HAP-1 (cell line): ENCODE data around the gene CDC37L1.

ENCODE experiments used
- DNase-seq, 2 experiments: peaks; one replicate each; pipeline ENCODE4 v3.0.0-alpha.2; 2016 to 2020; ENCODE audit warnings: low spot score in 2 of 2
- H3K27me3 ChIP-seq: fragments of 250-450 bp; sonication (Bioruptor Pico); 2 replicates; pipeline ENCODE4 v1.5.1; 2020; ENCODE audit warnings: low read depth, mild to moderate bottlenecking, moderate library complexity
- H3K36me3 ChIP-seq: fragments of 250-450 bp; sonication (Bioruptor Pico); replicated peaks from 2 replicates; pipeline ENCODE4 v1.5.1; 2020; ENCODE audit warnings: mild to moderate bottlenecking
- H3K4me1 ChIP-seq: fragments of 250-450 bp; sonication (Bioruptor Pico); 2 replicates; pipeline ENCODE4 v1.5.1; 2020; ENCODE audit warnings: mild to moderate bottlenecking
- H3K4me3 ChIP-seq: fragments of 250-450 bp; sonication (Bioruptor Pico); 2 replicates; pipeline ENCODE4 v1.5.1; 2020; ENCODE audit warnings: mild to moderate bottlenecking, moderate library complexity
- H3K9me3 ChIP-seq: fragments of 250-450 bp; sonication (Bioruptor Pico); 2 replicates; pipeline ENCODE4 v1.5.1; 2020; ENCODE audit warnings: mild to moderate bottlenecking, moderate library complexity
- in situ Hi-C: fragments of 300-500 bp; cut with MboI; formaldehyde crosslinking; loops from 3 replicates; pipeline ENCODE4 v1.14.3; 2020; ENCODE audit warnings: low sequenced_read_pairs, inconsistent platforms, mixed read lengths

Gene CDC37L1

DNA sequence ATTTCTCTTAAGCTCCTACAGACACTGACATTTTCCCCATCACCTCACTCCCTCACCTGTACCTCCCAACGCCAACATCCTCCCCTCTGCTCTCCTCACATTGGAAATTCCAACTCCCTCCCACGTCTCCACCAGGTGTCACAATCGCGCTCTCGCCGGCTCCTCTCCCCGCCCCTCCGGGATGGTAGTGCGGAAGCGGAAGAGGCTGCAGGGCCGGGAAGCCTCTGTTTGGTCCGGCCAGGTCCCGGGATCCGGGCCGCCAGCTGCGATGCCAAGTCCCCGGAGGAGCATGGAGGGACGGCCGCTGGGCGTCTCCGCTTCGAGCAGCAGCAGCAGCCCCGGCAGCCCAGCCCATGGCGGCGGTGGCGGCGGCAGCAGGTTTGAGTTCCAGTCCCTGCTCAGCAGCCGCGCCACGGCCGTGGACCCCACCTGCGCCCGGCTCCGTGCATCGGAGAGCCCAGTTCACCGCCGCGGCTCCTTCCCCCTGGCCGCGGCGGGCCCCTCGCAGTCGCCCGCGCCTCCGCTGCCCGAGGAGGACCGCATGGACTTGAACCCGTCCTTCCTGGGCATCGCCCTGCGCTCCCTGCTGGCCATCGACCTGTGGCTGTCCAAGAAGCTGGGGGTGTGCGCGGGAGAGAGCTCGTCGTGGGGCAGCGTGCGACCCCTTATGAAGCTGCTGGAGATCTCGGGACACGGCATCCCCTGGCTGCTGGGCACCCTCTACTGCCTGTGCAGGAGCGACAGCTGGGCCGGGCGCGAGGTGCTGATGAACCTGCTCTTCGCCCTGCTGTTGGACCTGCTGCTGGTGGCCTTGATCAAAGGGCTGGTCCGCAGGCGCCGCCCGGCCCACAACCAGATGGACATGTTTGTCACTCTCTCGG lies 17.0 kb upstream of the CDC37L1 start, which contains the start of gene PLPP6:
PLPP6 (plus strand) TSS at position 187 of the 881 bp plus-strand sequence; CDS start at position 269, 82 bp downstream.
- Histone ChIP-seq H3K36me3 (no peaks in the 10 kb centered on the region), H3K4me1 (peaks cover 30% of the 10 kb centered on the region), H3K9me3 (no peaks in the 10 kb centered on the region), H3K4me3 (peak within 1 kb of the TSS; percentile 58), H3K27me3 (no peaks in the 10 kb centered on the region)
- in situ Hi-C loops = no loop called here
- peak; percentile 87 to 92 for DNase-seq

DNA sequence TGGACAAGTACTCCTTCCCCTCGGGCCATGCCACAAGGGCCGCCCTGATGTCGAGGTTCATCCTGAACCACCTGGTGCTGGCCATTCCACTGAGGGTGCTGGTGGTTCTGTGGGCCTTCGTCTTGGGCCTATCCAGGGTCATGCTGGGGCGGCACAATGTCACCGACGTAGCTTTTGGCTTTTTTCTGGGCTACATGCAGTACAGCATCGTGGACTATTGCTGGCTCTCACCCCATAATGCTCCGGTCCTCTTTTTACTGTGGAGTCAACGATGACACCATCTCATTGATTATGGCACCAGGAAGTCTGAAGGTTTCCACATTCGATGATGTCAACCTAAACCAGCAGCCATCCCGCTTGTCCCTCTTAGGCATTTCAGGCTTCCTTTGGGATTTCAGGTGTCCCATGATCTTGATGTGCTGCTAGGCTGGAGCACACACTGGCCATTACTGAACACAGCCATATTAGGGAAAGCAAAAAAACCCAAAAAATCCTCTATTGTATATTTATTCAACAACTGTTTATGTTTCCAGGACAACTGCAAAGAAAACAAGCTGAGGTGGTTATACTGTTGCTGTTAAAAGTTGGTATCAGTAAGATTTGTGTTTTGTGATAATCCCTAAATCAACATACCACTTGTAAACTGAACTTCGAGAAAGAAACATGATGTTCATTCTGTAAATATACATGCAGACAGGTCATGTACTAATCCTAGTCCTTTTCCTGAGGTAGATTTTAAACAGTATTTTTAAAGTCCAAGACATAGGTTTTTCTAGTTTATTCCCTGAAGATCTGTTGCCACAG lies 16.2 kb upstream of the CDC37L1 start:
- Histone ChIP-seq H3K36me3 (no peaks in the 10 kb centered on the region), H3K4me1 (peaks cover 30% of the 10 kb centered on the region), H3K27me3 (no peaks in the 10 kb centered on the region), H3K9me3 (no peaks in the 10 kb centered on the region), H3K4me3 (peak overlapping the region; percentile 58)
- in situ Hi-C loops = no loop called here
- DNase-seq = no peak

DNA sequence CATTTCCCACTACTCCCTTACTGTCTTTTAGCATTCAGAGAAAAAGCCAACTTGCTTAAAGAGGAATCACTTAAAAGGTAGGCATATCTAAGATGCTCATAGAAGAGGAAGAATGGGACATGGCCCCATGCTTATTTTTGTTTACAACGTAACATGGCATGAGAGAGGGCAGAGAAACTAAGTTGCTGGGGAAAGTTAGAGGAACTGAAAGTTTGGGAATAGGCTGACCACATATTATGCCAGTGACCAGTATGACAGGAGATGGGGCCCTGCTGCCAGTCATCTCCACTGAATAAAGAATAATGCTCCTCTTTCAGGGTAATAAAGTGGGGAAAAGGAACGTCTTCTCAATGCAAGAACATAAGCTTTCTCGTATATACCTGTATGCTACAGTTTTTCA lies 15.4 kb upstream of the CDC37L1 start:
- in situ Hi-C loops = no loop called here
- H3K9me3 ChIP-seq = no peaks in the 10 kb centered on the region
- H3K4me1 ChIP-seq = peaks cover 30% of the 10 kb centered on the region
- H3K36me3 ChIP-seq = no peaks in the 10 kb centered on the region
- no peak for DNase-seq
- peak overlapping the region; percentile 58 for H3K4me3 ChIP-seq
- no peaks in the 10 kb centered on the region for H3K27me3 ChIP-seq

DNA sequence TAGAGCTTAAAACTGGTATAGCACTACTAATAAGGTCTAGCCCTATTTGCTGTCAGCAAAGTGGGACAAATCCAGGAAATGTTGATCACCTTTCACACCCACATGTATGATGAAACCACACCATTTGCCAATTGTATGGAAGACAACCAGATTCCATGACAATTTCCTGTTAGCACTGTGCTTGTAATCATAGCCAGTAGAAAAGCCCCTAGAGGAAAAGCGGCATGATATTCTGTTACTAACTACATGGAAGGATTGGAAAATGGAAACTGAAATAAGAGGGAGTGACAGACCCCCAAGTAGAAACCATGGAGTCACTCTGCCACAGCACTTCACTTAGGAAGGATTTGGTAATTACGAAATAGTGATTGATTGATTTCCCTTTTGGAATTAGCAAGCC lies 14.0 kb upstream of the CDC37L1 start:
- in situ Hi-C loops = no loop called here
- Histone ChIP-seq H3K4me1 (peaks cover 31% of the 10 kb centered on the region), H3K27me3 (no peaks in the 10 kb centered on the region), H3K36me3 (no peaks in the 10 kb centered on the region), H3K9me3 (no peaks in the 10 kb centered on the region), H3K4me3 (no peak overlapping the region)
- no peak for DNase-seq

DNA sequence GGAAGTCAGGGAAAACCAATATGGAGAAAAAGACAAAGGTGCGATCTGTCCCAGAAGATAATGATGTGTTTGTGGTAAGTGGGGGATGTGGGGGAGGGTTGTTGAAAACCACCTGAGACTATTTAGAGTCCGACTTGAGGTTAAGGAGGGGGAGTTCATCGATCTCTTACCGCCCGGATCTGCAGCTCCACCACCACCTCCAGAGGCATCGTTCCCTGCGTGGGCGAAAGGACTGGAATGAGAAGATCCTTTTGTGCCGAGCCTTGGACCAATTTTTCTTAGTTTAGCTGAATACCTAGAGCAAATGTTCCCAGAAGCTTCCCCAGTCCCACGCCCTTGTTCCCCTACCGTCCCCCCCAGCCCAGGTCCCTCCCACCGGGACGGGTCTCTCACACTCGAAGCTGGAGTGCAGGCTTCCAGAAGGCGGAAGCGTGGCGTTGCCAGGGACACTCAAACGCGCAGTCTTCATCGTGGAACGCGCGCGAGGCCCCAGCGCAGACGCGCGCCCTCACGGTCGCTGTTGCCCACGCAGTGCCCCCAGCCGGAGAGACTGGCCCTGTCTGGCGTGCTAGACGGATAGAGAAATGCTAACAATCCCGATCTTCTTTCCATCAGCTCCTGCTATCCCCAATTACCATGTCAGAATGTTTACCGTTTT lies 13.2 kb upstream of the CDC37L1 start, which contains the start of gene SPATA6L:
SPATA6L (minus strand) TSS at position 439 of the 658 bp plus-strand sequence; CDS start at position 209, 230 bp downstream.
- in situ Hi-C loops = no loop called here
- H3K4me3 ChIP-seq = peak within 1 kb of the TSS; percentile 13
- no peaks in the 10 kb centered on the region for H3K27me3 ChIP-seq
- peak in 1 of 2 experiments; percentile 43 for DNase-seq
- H3K9me3 ChIP-seq = no peaks in the 10 kb centered on the region
- H3K36me3 ChIP-seq = no peaks in the 10 kb centered on the region
- peaks cover 38% of the 10 kb centered on the region for H3K4me1 ChIP-seq

DNA sequence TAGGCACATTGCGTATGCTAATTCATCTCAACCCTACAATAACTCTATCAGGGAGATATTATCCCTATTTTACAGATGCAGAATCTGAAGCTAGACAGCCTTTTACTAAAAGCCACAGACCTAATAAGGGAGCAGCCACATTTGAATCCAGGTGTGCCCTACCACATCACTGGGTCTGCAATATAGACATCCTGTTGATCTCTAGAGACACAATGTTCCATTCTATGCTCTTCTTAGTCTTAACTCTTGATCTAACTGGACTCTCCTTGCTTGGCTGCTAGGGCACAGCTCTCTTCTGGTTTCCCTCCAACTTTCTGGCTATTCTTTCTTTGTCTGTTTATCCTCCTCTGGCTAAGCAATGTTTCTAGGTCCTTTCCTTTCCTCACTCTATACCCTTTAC lies 11.7 kb upstream of the CDC37L1 start:
- no peak overlapping the region for H3K4me3 ChIP-seq
- in situ Hi-C loops = no loop called here

DNA sequence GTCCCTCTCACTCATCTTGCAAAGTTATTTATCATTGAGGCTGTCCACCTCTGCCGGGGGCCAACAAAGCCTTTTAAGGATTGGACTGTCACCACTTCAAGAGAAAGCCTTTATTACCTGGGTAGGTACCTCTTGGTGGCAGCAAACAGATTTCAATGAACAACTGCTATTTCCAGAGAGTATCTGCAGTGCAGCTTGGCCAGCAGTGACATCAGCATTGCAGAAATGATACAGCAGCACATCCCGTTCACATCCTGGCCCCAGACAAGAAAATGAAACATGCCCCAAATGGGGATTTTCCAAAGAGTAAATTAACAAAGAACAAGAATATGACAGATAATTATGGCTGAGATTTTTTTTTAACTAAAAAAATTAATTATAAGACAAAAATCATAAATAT lies 10.8 kb upstream of the CDC37L1 start:
- in situ Hi-C loops = no loop called here
- H3K4me3 ChIP-seq = no peak overlapping the region
- H3K27me3 ChIP-seq = no peaks in the 10 kb centered on the region
- H3K9me3 ChIP-seq = no peaks in the 10 kb centered on the region
- peaks cover 28% of the 10 kb centered on the region for H3K4me1 ChIP-seq
- no peaks in the 10 kb centered on the region for H3K36me3 ChIP-seq
- no peak for DNase-seq

More for the DNA sequence above, 11.7 kb upstream of the CDC37L1 start:
- Histone ChIP-seq H3K9me3 (no peaks in the 10 kb centered on the region), H3K4me1 (peaks cover 37% of the 10 kb centered on the region), H3K27me3 (no peaks in the 10 kb centered on the region), H3K36me3 (no peaks in the 10 kb centered on the region)
- no peak for DNase-seq

DNA sequence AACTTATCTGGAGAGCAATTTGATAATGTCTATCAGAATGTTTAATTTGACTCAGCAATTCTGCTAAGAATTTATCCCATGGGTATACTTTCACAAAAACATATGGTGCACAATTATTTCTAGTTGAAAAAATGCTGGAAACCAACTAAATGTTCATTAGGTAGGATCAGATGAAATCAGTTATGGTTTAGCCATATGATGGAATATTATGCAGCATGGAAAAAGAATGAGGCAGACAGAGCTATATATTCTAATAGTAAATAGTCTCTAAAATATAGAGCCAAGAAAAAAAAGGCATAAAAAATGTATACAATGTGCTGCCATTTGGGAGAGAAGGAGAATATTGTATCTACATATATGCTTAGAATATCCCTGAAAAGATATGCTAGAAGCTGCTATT lies 9.5 kb upstream of the CDC37L1 start:
- in situ Hi-C loops = no loop called here
- DNase-seq = no peak
- Histone ChIP-seq H3K4me1 (peaks cover 22% of the 10 kb centered on the region), H3K4me3 (no peak overlapping the region), H3K27me3 (no peaks in the 10 kb centered on the region), H3K9me3 (no peaks in the 10 kb centered on the region), H3K36me3 (no peaks in the 10 kb centered on the region)

DNA sequence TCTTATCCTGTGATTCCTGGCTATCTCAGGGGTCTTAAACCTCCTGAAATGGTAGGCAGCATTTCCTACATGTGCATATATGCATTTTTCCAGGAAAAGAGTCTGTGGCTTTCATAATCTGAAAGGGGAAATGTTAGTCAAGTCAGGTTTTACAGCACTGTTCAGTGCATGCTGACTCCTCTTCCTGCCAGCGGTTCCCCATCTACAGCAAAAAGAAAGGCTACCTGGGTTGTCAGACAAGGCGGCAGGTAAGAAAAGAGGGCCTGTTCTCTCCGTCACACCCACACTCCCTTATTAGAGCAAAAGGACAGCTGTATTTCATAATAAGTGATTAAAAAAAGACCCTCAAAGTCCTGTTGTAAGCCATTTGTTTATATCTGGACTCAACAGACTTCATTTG lies 8.8 kb upstream of the CDC37L1 start:
- Histone ChIP-seq H3K9me3 (no peaks in the 10 kb centered on the region), H3K4me3 (no peak overlapping the region)

DNA sequence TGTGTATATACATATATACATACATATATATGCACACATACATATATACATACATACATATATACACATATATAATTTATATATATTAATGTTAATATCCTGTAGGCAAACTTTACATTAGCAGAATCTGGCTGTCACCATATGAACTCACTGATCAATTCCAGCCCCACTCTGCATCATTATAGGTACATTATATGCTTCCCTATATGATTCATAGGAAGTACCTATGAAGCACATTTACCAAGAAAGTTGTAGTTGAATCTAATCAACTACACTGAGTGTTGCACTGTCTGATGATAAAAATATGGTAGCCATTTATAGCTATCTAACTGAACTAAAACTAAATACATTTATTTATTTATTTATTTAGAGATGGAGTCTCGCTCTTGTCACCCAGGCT lies 7.6 kb upstream of the CDC37L1 start:
- H3K4me1 ChIP-seq = peaks cover 12% of the 10 kb centered on the region
- no peaks in the 10 kb centered on the region for H3K27me3 ChIP-seq
- H3K9me3 ChIP-seq = no peaks in the 10 kb centered on the region
- no peaks in the 10 kb centered on the region for H3K36me3 ChIP-seq
- in situ Hi-C loops = no loop called here
- DNase-seq = no peak
- H3K4me3 ChIP-seq = no peak overlapping the region

More for the DNA sequence above, 8.8 kb upstream of the CDC37L1 start:
- H3K4me1 ChIP-seq = peaks cover 16% of the 10 kb centered on the region
- H3K27me3 ChIP-seq = no peaks in the 10 kb centered on the region
- in situ Hi-C loops = no loop called here
- no peaks in the 10 kb centered on the region for H3K36me3 ChIP-seq
- DNase-seq = no peak

DNA sequence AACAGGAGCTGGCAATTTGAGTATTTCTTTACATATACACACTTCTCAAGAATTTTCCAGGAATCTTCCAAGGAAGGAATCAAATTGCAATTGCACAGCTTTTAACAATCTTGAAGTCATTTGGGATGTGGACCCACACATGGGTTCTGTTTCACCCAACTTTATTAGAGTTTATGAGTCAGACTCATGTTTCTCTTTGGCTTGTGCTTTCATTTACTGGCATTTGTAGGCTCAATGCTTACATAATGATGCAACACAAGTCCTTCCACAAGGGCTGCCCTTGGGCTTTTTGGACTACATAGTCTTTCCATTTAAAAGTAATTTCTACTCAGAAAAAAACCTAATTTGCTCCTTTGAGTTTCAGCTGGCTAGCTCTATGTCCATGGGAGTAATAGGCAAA lies 4.6 kb upstream of the CDC37L1 start:
- no peak for DNase-seq
- in situ Hi-C loops = no loop called here
- H3K36me3 ChIP-seq = no peaks in the 10 kb centered on the region
- no peaks in the 10 kb centered on the region for H3K27me3 ChIP-seq
- H3K4me1 ChIP-seq = peaks cover 21% of the 10 kb centered on the region
- H3K9me3 ChIP-seq = no peaks in the 10 kb centered on the region
- no peak overlapping the region for H3K4me3 ChIP-seq

DNA sequence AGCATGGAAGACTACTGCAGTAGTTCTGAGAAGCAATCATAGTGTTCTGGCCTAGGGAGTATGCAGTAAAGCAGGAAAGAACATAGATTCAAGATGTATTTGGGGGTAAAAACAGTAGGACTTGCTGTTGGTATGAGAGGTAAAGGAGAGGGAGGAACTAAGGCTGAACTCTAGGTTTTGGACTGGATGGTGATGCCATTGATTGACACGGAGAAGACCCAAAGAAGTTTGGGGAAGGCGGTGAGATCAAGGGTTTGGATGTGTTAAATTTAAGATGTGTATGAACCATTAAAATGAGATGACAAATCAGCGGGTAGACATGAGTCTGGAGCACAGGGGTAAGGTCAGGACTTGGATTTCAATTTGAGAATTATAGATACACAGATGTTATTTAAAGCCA lies 2.0 kb upstream of the CDC37L1 start:
- DNase-seq = no peak
- peaks cover 19% of the 10 kb centered on the region for H3K4me1 ChIP-seq
- no peaks in the 10 kb centered on the region for H3K9me3 ChIP-seq
- no peaks in the 10 kb centered on the region for H3K36me3 ChIP-seq
- H3K27me3 ChIP-seq = no peaks in the 10 kb centered on the region
- no peak overlapping the region for H3K4me3 ChIP-seq
- in situ Hi-C loops = no loop called here

DNA sequence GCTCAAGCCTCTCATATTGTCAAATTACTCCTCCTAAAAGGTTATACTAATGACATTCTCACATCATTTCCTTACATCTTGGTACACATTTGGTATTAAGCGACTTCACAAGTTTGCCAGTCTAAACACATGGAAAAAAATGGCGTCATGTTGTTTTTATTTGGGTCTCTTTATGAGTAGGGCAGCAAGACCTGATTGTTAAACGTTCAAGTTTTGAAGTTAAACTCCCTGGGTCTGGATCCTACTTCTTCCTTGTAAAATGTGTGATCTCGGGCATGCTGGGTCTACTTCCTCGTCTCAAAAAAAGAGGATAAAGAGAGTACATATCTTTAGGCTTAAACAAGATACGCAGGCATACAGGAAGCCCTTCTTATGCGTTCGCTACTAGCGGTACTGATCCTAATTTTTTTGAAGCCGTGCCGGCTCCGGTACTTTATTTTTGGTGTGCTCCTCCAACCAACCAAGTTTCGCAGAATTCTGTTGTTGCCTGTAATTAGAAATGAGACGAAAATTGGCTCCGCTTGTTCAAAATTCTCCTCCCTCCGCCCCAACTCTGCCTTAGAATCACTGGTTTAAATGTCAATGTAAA lies 596 bp upstream of the CDC37L1 start:
- Histone ChIP-seq H3K4me1 (peaks cover 19% of the 10 kb centered on the region), H3K36me3 (peaks cover 3% of the 10 kb centered on the region; the same call in 1 of the 2 replicates), H3K4me3 (peak overlapping the region; percentile 55), H3K9me3 (no peaks in the 10 kb centered on the region), H3K27me3 (no peaks in the 10 kb centered on the region)
- in situ Hi-C loops = no loop called here
- peak in 1 of 2 experiments; percentile 15 for DNase-seq
